HUES48 (cell line): ENCODE results near the gene FRMPD4.

ENCODE experiments used
- H3K27ac ChIP-seq: one replicate; pipeline ENCODE4 v1.7.0; 2013; ENCODE audit warnings: low read depth, low read length, inconsistent platforms
- H3K27me3 ChIP-seq: 2 replicates; pipeline ENCODE4 v1.6.1; 2013; ENCODE audit warnings: mild to moderate bottlenecking, low read length; ENCODE audit not compliant: control insufficient read depth, insufficient read depth
- H3K36me3 ChIP-seq: 2 replicates; pipeline ENCODE4 v1.6.1; 2013; ENCODE audit warnings: low read length; ENCODE audit not compliant: control insufficient read depth, insufficient read depth
- H3K4me1 ChIP-seq: 2 replicates; pipeline ENCODE4 v1.6.1; 2013; ENCODE audit warnings: mild to moderate bottlenecking, low read length; ENCODE audit not compliant: control insufficient read depth, insufficient read depth
- H3K4me3 ChIP-seq: 2 replicates; pipeline ENCODE4 v1.5.1; 2013; ENCODE audit warnings: mild to moderate bottlenecking, low read depth, low read length
- H3K9ac ChIP-seq: 2 replicates; pipeline ENCODE4 v1.6.1; 2013; ENCODE audit warnings: mild to moderate bottlenecking, low read depth, low read length, moderate library complexity
- H3K9me3 ChIP-seq: 2 replicates; pipeline ENCODE4 v1.6.1; 2013; ENCODE audit warnings: low read length; ENCODE audit not compliant: control insufficient read depth, insufficient read depth

FRMPD4 gene

GRCh38 chrX:12463873-12464272, 325.6 kb downstream of the FRMPD4 start:
- no peaks in the 10 kb centered on the region for H3K9me3 ChIP-seq

GRCh38 chrX:12467321-12467720, 329.0 kb downstream of the FRMPD4 start:
- Histone ChIP-seq H3K27me3 (no peaks in the 10 kb centered on the region), H3K9ac (no peak overlapping the region), H3K4me3 (no peak overlapping the region), H3K4me1 (no peaks in the 10 kb centered on the region; the same call in 1 of the 2 replicates), H3K27ac (no peak overlapping the region), H3K9me3 (no peaks in the 10 kb centered on the region), H3K36me3 (no peaks in the 10 kb centered on the region)

More at GRCh38 chrX:12463873-12464272, 325.6 kb downstream of the FRMPD4 start:
- Histone ChIP-seq H3K27ac (no peak overlapping the region), H3K4me3 (no peak overlapping the region), H3K36me3 (no peaks in the 10 kb centered on the region), H3K27me3 (no peaks in the 10 kb centered on the region), H3K9ac (no peak overlapping the region), H3K4me1 (no peaks in the 10 kb centered on the region; the same call in 1 of the 2 replicates)

GRCh38 chrX:12469296-12469695, 331.0 kb downstream of the FRMPD4 start:
- Histone ChIP-seq H3K27ac (no peak overlapping the region), H3K4me3 (no peak overlapping the region), H3K9ac (no peak overlapping the region), H3K27me3 (no peaks in the 10 kb centered on the region), H3K36me3 (no peaks in the 10 kb centered on the region), H3K9me3 (no peaks in the 10 kb centered on the region), H3K4me1 (no peaks in the 10 kb centered on the region; the same call in 1 of the 2 replicates)

- H3K4me1 ChIP-seq, result no peaks in the 10 kb centered on the region
- no peak overlapping the region for H3K9ac ChIP-seq
- no peak overlapping the region for H3K4me3 ChIP-seq
- no peak overlapping the region for H3K27ac ChIP-seq
- no peaks in the 10 kb centered on the region for H3K9me3 ChIP-seq
- no peaks in the 10 kb centered on the region for H3K27me3 ChIP-seq
- H3K36me3 ChIP-seq, result no peaks in the 10 kb centered on the region
Observed at GRCh38 chrX:12471061-12471460, 332.8 kb downstream of the FRMPD4 start.

- H3K27ac ChIP-seq, result no peak overlapping the region
- no peaks in the 10 kb centered on the region for H3K4me1 ChIP-seq
- H3K9ac ChIP-seq, result no peak overlapping the region
- no peaks in the 10 kb centered on the region for H3K9me3 ChIP-seq
- H3K27me3 ChIP-seq, result no peaks in the 10 kb centered on the region
- no peaks in the 10 kb centered on the region for H3K36me3 ChIP-seq
- no peak overlapping the region for H3K4me3 ChIP-seq
Observed at GRCh38 chrX:12480956-12481355, 342.7 kb downstream of the FRMPD4 start.

GRCh38 chrX:12488220-12488619, 349.9 kb downstream of the FRMPD4 start:
- Histone ChIP-seq H3K4me3 (no peak overlapping the region), H3K9ac (no peak overlapping the region), H3K9me3 (no peaks in the 10 kb centered on the region), H3K4me1 (peaks cover 11% of the 10 kb centered on the region; the same call in 1 of the 2 replicates), H3K36me3 (no peaks in the 10 kb centered on the region), H3K27ac (no peak overlapping the region), H3K27me3 (no peaks in the 10 kb centered on the region)

- H3K9me3 ChIP-seq, result no peaks in the 10 kb centered on the region
- peaks cover 12% of the 10 kb centered on the region; the same call in 1 of the 2 replicates for H3K4me1 ChIP-seq
- H3K4me3 ChIP-seq, result no peak overlapping the region
- no peak overlapping the region for H3K9ac ChIP-seq
- H3K36me3 ChIP-seq, result no peaks in the 10 kb centered on the region
- H3K27me3 ChIP-seq, result no peaks in the 10 kb centered on the region
- no peak overlapping the region for H3K27ac ChIP-seq
Observed at GRCh38 chrX:12488771-12489170, 350.5 kb downstream of the FRMPD4 start.

GRCh38 chrX:12489341-12489740, 351.1 kb downstream of the FRMPD4 start:
- Histone ChIP-seq H3K9ac (no peak overlapping the region), H3K27me3 (no peaks in the 10 kb centered on the region), H3K4me1 (peaks cover 12% of the 10 kb centered on the region; the same call in 1 of the 2 replicates), H3K27ac (no peak overlapping the region), H3K36me3 (no peaks in the 10 kb centered on the region), H3K9me3 (no peaks in the 10 kb centered on the region), H3K4me3 (no peak overlapping the region)

- Histone ChIP-seq H3K36me3 (no peaks in the 10 kb centered on the region), H3K4me3 (no peak overlapping the region), H3K27ac (no peak overlapping the region), H3K9me3 (no peaks in the 10 kb centered on the region), H3K4me1 (peaks cover 8% of the 10 kb centered on the region; the same call in 1 of the 2 replicates), H3K27me3 (no peaks in the 10 kb centered on the region), H3K9ac (no peak overlapping the region)
Observed at GRCh38 chrX:12494400-12495138, 356.3 kb downstream of the FRMPD4 start.

GRCh38 chrX:12496343-12496742, 358.1 kb downstream of the FRMPD4 start:
- Histone ChIP-seq H3K27me3 (no peaks in the 10 kb centered on the region), H3K4me3 (no peak overlapping the region), H3K4me1 (peaks cover 8% of the 10 kb centered on the region; the same call in 1 of the 2 replicates), H3K36me3 (no peaks in the 10 kb centered on the region), H3K9ac (no peak overlapping the region), H3K9me3 (no peaks in the 10 kb centered on the region), H3K27ac (no peak overlapping the region)

- Histone ChIP-seq H3K4me1 (peaks cover 3% of the 10 kb centered on the region; the same call in 1 of the 2 replicates), H3K4me3 (no peak overlapping the region), H3K27me3 (no peaks in the 10 kb centered on the region; the same call in 1 of the 2 replicates), H3K36me3 (no peaks in the 10 kb centered on the region), H3K9ac (no peak overlapping the region), H3K27ac (no peak overlapping the region), H3K9me3 (no peaks in the 10 kb centered on the region)
Observed at GRCh38 chrX:12497832-12498591, 359.7 kb downstream of the FRMPD4 start.
